Glomerular endothelial cell (primary cell): Measurements from ENCODE around the gene PRR36. TPM values are rescaled to one million over a fixed set of nuclear protein-coding genes. Genes with fewer than 3 reads are reported as not detected.

Experiments
- DNase-seq: peaks from one replicate; pipeline ENCODE4 v3.0.0-alpha.2; 2011; ENCODE audit warnings: low read depth, low spot score; ENCODE audit errors: extremely low read depth
- total RNA-seq: library from RNA; depleted of rRNA; stranded (reverse); fragments of >200 nt; gene quantifications from 2 replicates; pipeline ENCODE4 v1.2.3, GENCODE V29; 2015

The PRR36 gene
- total RNA-seq, 1 donor from 2014 or later: not detected

GRCh38 chr19:7848779-7849457 is 25.3 kb downstream of the PRR36 start:
- DNase-seq: no peak

- no peak for DNase-seq
These were observed 26.5 kb downstream of the PRR36 start for GRCh38 chr19:7847664-7848063.

- DNase-seq: no peak
These were observed 28.0 kb downstream of the PRR36 start for GRCh38 chr19:7846155-7846646.

DNA sequence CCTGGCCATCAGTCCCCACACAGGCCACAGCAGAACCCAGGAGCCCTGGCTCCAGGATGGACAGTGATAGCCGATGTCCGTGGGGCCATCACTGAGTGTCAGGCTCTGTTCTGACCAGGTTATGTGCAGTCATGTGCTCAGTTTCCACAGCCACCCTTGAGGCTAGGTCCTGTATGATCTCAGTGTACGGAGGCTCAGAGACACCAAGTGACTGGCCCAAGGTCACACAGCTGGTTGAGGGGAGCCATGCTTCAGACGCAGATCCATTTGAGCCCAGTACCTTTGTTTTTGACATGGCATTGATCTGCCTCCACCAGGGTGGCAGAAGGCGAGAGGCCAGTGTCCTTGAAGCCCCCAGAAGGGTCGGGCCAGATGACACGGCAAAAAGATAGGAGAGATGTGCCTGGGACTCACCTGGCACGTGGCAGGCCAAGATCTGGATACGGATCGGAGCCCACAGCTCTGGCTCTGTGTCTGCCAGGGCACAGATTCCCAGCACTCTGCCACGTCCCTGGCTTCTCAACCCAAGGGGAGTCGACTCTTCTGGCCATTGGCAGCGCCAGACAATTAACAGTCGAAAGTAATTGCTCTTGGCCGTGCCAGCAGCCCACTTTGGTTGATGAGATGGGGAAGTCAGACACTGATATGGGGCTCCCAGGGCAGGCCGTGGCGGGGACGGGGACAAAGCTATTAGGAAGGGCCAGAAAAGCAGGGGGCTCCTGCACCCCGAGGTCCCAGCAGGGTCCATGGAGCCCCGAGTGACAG is 28.6 kb downstream of the PRR36 start:
- DNase-seq: no peak

DNA sequence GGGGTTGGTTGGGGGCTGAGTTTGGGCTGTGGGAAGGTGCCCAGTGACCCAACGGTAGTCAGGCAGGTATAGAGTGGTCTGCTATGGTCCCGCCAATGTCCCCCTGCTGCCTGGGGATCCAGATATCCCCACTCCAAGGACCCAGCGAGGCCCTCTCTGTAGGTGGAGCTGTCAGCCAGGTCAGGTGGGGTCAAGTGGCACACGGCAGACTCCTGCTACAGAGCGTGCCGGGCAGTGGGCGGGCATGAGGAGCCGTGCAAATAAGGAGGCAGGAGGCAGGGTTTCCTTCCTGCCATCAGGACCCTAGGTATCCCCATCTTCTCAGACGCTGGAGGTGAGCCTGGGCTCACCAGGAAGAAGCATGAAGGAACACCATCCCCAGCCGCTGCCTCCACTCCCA is 29.2 kb downstream of the PRR36 start:
- DNase-seq: no peak

GRCh38 chr19:7844405-7844804 is 29.8 kb downstream of the PRR36 start:
- no peak for DNase-seq

GRCh38 chr19:7843521-7843920 is 30.7 kb downstream of the PRR36 start:
- DNase-seq: no peak

DNA sequence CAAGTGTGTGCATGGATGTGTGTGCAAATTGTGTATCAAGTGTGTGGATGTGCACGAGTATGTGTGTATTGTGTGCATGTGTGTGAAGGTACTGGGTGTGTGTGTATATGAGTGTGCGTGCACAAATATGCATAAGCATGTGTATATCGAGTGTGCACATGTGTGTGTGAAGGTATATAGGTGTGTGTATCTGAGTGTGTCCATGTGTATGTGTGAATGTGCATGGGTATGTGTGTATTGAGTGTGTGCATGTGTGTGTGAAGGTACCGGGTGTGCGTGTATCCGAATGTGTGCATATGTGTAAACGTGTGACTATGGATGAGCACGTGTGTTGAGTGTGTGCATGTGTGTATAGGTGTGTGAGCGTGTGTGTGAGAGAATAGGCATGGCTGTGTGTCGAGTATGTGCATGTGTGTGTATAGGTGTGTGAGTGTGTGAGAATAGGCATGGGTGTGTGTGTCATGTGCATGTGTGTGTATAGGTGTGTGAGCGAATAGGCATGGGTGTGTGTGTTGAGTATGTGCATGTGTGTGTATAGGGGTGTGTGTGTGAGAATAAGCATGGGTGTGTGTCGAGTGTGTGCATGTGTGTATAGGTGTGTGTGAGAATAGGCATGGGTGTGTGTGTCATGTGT is 31.4 kb downstream of the PRR36 start:
- DNase-seq: no peak

DNA sequence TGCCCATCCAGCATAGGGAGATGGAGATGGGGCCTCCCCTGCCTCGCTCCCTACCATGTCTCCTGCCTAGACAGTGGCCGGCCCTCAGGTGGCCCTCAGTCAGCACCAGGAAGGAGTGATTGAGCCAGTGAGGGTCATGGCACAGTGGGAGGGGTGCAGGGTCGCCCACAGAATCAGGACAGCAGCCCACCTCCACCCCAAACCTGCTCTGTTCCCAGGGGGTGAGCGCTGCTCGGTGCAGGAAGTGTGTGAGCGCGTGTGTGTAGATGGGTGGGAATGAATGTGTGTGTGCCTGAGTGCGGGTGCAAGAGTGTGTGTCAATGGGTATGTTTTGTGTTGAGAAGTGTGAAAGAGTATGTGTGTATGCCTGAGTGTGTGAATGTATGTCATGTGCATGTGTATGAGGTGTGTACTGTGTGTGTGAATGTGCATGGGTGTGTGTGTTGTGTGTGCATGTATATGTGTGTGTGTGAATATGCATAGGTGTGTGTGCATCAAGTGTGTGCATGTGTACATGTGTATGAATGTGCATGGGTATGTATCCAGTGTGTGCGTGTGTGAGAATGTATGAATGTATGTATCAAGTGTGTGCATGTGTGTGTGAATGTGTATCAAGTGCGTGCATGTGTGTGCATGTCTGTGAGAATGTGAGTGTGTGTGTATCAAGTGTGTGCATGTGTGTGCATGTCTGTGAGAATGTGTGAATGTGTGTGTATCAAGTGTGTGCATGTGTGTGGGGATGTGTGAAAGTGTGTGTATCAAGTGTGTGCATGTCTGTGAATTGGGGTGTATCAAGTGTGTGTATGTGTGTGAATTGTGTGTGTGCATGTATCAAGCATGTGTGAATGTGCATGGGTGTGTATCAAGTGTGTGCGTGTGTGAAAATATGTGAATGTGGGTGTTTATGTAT is 32.2 kb downstream of the PRR36 start:
- DNase-seq: no peak

DNA sequence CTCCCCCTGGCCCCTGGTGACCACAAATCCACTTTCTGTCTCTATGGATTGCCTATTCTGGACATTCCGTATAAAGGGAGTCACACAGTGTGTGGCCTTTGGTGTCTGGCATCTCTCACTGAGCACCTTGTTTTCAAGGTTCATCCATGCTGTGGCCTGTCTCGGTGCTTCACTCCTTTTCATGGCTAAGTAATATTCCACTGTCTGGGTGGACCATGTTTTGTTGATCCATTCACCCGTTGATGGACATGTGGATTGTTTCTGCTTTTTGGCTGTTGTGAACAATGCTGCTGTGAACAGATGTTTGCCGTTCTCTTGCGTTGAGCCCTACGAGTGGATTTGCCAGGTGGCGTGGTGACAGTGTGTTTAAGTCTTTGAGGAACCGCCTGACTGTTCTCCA is 33.6 kb downstream of the PRR36 start:
- DNase-seq: no peak

- DNase-seq: no peak
These were observed 34.7 kb downstream of the PRR36 start for GRCh38 chr19:7839476-7839875.

GRCh38 chr19:7833225-7834099 is 40.7 kb downstream of the PRR36 start:
- DNase-seq: no peak

- no peak for DNase-seq
These were observed 41.4 kb downstream of the PRR36 start for GRCh38 chr19:7832781-7833180.

- DNase-seq: no peak
These were observed 42.2 kb downstream of the PRR36 start for GRCh38 chr19:7832009-7832408.

DNA sequence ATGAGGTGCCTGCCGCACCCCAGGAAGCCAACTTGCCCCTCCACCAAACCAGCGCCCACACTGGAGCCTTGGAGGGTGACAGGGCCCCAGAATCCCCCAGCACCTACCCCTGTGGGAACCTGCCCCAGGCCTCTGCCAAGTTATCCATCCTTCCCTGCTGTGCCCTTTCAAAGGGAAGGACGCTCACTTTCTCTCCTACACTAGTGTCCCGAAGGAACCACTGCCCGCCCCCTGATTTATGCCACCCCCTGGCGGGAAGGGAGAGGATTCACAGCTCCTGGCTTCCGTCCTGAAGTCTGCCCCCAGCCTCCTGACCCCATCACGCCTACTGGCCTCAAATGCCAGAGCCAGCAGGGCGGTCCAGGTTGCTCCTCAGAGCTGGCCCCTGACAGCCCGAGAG is 42.7 kb downstream of the PRR36 start:
- no peak for DNase-seq

DNA sequence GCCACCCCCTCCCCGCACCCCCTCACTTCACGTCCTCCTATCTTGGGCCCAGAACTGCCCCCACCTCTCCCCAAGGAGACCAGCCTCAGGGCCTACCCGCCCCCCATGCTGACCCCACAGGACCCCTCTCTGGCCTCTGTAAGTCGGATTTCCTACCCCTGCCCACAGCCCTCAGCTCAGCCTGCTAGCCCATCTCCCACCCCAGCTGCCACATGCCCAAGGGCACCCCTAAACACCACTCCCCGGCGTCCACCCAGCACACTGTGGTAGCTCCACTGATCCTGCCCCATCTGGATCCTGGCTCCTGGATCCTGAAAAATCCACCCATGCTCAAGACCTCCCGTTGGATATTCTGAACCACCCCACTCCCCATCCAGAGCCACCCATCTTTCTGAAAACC is 43.4 kb downstream of the PRR36 start:
- DNase-seq: no peak

DNA sequence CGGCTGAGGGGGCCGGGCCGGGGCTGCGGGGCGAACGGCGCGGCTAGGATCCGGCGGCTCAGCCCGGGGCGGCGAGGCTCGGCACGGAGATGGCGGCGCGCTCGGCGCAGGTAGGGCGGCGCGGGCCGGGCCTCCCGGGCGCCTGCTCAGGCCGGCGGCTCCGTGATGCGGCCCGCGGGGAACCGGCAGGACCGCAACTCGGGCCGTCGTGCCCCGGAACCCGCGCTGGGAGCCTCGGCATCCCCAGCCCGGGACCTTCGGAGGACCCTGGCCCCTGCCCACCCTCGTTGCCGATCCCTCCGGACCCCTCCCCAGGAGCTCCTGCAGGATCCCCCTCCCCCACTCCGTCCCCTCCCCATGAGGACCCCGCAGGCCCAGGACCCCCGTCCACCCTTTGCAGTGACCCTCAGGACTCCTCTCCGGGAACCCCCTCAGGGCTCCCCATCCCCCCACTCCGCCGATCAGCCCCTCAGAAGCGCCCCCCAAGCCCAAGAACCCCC is 43.9 kb downstream of the PRR36 start:
- DNase-seq: no peak

DNA sequence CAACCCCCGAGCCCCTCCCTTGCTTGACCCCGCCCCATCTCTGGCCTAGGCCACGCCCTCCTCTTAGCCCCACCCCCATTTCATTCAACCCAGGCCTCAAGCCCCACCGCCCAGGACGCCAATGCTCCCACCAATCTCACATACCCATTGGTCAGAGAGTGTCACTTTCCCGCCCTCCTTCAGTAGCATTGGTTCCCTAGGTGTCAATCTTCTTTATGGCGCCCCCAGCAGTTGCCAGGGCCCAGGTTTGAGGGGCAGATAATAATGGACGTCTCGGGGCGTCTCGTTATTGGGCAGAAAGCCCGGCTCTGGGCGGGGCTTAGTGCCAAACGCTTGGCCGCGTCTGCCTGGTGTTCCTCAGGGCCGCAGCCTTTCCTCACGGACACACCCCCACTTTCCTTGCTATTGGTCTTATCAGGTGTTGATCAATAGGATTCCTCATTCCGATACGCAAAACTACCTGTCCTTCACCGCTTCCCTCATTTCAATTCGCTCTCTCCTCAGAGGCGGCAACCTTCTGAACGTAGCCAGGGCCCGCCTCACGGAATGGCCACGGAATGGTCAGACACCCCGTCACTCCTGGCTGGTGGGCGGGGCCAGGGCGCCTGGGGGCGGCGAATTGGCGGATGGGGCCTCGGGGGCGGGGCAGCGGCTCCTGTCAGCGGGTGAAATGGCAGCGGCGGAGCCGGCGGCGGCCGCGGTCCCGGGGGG is 44.5 kb downstream of the PRR36 start, which contains the start of gene EVI5L:
Gene EVI5L, plus strand, starts transcription at position 658 of the 711 bp plus-strand sequence. CDS start 16,325 bp downstream, outside the sequence.
- DNase-seq: peak; percentile 99

DNA sequence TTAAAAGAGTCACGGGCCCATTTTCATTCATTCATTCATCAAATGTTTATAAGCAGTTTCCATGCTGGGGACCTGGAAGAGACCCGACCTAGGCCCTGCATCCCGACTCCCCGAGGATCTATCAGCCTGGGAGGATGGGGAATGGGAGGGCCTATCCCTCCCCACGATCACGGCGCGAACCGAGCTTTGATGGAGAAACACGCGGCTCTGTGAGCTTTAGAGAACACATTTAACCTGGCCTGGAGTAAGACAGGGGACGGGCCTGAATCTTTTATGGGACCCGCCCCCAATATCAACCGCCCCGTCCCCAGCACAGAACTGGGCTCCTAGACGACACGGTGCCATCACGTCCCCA is 45.0 kb downstream of the PRR36 start:
- DNase-seq: no peak
